ENCODE results near the gene MTERF4. TPM values are rescaled to one million over a fixed set of nuclear protein-coding genes. Genes with fewer than 3 reads are reported as not detected.

The MTERF4 gene
- total RNA-seq, 2 experiments from 2014 or later, result 35.0 to 38.6 TPM

GRCh38 chr2:241131531-241131930, 29.4 kb upstream of the MTERF4 start:
- Mint-ChIP-seq H3K27ac (no peak overlapping the region), H3K9me3 (no peaks in the 10 kb centered on the region), H3K4me3 (no peak overlapping the region), H3K27me3 (ENCODE audit: low read depth) (no peaks in the 10 kb centered on the region), H3K4me1 (ENCODE audit: low read depth) (peaks cover 24% of the 10 kb centered on the region), H3K36me3 (ENCODE audit: low read depth) (peaks cover 38% of the 10 kb centered on the region)
- CTCF ChIA-PET, result no interaction called here
- DNase-seq, result no peak
- intact Hi-C loops (cut with micrococcal nuclease), result no loop called here

GRCh38 chr2:241130316-241130715, 28.2 kb upstream of the MTERF4 start:
- CTCF ChIA-PET, result no interaction called here
- H3K9me3 Mint-ChIP-seq, result no peaks in the 10 kb centered on the region
- H3K36me3 Mint-ChIP-seq (ENCODE audit: low read depth), result peaks cover 36% of the 10 kb centered on the region
- no peak for DNase-seq
- no peak overlapping the region for H3K27ac Mint-ChIP-seq
- intact Hi-C loops (cut with micrococcal nuclease), result no loop called here
- no peaks in the 10 kb centered on the region for H3K27me3 Mint-ChIP-seq (ENCODE audit: low read depth)
- no peak overlapping the region for H3K4me3 Mint-ChIP-seq
- peaks cover 26% of the 10 kb centered on the region for H3K4me1 Mint-ChIP-seq (ENCODE audit: low read depth)

- no peak for DNase-seq
- H3K4me3 Mint-ChIP-seq, result no peak overlapping the region
- CTCF ChIA-PET, result no interaction called here
- H3K9me3 Mint-ChIP-seq, result no peaks in the 10 kb centered on the region
- peaks cover 34% of the 10 kb centered on the region for H3K36me3 Mint-ChIP-seq (ENCODE audit: low read depth)
- peaks cover 26% of the 10 kb centered on the region for H3K4me1 Mint-ChIP-seq (ENCODE audit: low read depth)
- H3K27me3 Mint-ChIP-seq (ENCODE audit: low read depth), result no peaks in the 10 kb centered on the region
- intact Hi-C loops (cut with micrococcal nuclease), result no loop called here
- peak overlapping the region; percentile 97 for H3K27ac Mint-ChIP-seq
Observed at GRCh38 chr2:241129086-241129871, 27.2 kb upstream of the MTERF4 start.

- Mint-ChIP-seq H3K36me3 (ENCODE audit: low read depth) (peaks cover 37% of the 10 kb centered on the region), H3K4me1 (ENCODE audit: low read depth) (peaks cover 30% of the 10 kb centered on the region), H3K9me3 (no peaks in the 10 kb centered on the region), H3K27me3 (ENCODE audit: low read depth) (no peaks in the 10 kb centered on the region), H3K4me3 (peak overlapping the region; percentile 19), H3K27ac (peak overlapping the region; percentile 97)
- intact Hi-C loops (cut with micrococcal nuclease), result no loop called here
- CTCF ChIA-PET, result interaction anchor here (0.7 kb wide), 1 partner anchor 1828 kb away, joined by 3 read pairs; no protein-coding TSS in a partner anchor
- DNase-seq, result no peak
Observed at GRCh38 chr2:241128266-241128665, 26.2 kb upstream of the MTERF4 start.

GRCh38 chr2:241126771-241127202, 24.7 kb upstream of the MTERF4 start:
- Mint-ChIP-seq H3K36me3 (ENCODE audit: low read depth) (peaks cover 34% of the 10 kb centered on the region), H3K27ac (peak overlapping the region; percentile 97), H3K4me1 (ENCODE audit: low read depth) (peaks cover 30% of the 10 kb centered on the region), H3K4me3 (no peak overlapping the region), H3K9me3 (no peaks in the 10 kb centered on the region), H3K27me3 (ENCODE audit: low read depth) (no peaks in the 10 kb centered on the region)
- intact Hi-C loops (cut with micrococcal nuclease), result loop anchor here (1.0 to 2.0 kb wide), 2 partner anchors 23 to 24 kb away; partner anchors contain the start of genes MTERF4 and PASK
- DNase-seq, result no peak
- CTCF ChIA-PET, result no interaction called here

GRCh38 chr2:241126201-241126611, 24.1 kb upstream of the MTERF4 start:
- no peak for DNase-seq
- no peak overlapping the region for H3K27ac Mint-ChIP-seq
- peaks cover 34% of the 10 kb centered on the region for H3K4me1 Mint-ChIP-seq (ENCODE audit: low read depth)
- no peak overlapping the region for H3K4me3 Mint-ChIP-seq
- intact Hi-C loops (cut with micrococcal nuclease), result loop anchor here (2.0 kb wide), 1 partner anchor 23 kb away; the partner anchor contains the start of gene MTERF4
- peaks cover 37% of the 10 kb centered on the region for H3K36me3 Mint-ChIP-seq (ENCODE audit: low read depth)
- CTCF ChIA-PET, result no interaction called here
- no peaks in the 10 kb centered on the region for H3K27me3 Mint-ChIP-seq (ENCODE audit: low read depth)
- H3K9me3 Mint-ChIP-seq, result no peaks in the 10 kb centered on the region

GRCh38 chr2:241125626-241126025, 23.5 kb upstream of the MTERF4 start:
- Mint-ChIP-seq H3K4me3 (no peak overlapping the region), H3K36me3 (ENCODE audit: low read depth) (peaks cover 40% of the 10 kb centered on the region)
- CTCF ChIA-PET, result no interaction called here

GRCh38 chr2:241123816-241124536, 21.9 kb upstream of the MTERF4 start:
- peak overlapping the region; percentile 47 for H3K4me3 Mint-ChIP-seq
- no peaks in the 10 kb centered on the region for H3K27me3 Mint-ChIP-seq (ENCODE audit: low read depth)
- H3K27ac Mint-ChIP-seq, result no peak overlapping the region
- no peak for DNase-seq
- peaks cover 42% of the 10 kb centered on the region for H3K36me3 Mint-ChIP-seq (ENCODE audit: low read depth)
- H3K4me1 Mint-ChIP-seq (ENCODE audit: low read depth), result peaks cover 39% of the 10 kb centered on the region
- intact Hi-C loops (cut with micrococcal nuclease), result no loop called here
- H3K9me3 Mint-ChIP-seq, result peaks cover 6% of the 10 kb centered on the region
- CTCF ChIA-PET, result interaction anchor here (1.1 to 1.2 kb wide), 2 partner anchors 18 to 45 kb away, joined by 3 to 4 read pairs; no protein-coding TSS in a partner anchor

More at GRCh38 chr2:241125626-241126025, 23.5 kb upstream of the MTERF4 start:
- Mint-ChIP-seq H3K27me3 (ENCODE audit: low read depth) (no peaks in the 10 kb centered on the region), H3K27ac (no peak overlapping the region), H3K9me3 (peaks cover 3% of the 10 kb centered on the region), H3K4me1 (ENCODE audit: low read depth) (peaks cover 38% of the 10 kb centered on the region)
- DNase-seq, result no peak
- intact Hi-C loops (cut with micrococcal nuclease), result loop anchor here (2.0 kb wide), 1 partner anchor 23 kb away; the partner anchor contains the start of gene MTERF4

GRCh38 chr2:241122376-241123002, 20.4 kb upstream of the MTERF4 start:
- CTCF ChIA-PET, result no interaction called here
- peaks cover 36% of the 10 kb centered on the region for H3K36me3 Mint-ChIP-seq (ENCODE audit: low read depth)
- no peaks in the 10 kb centered on the region for H3K27me3 Mint-ChIP-seq (ENCODE audit: low read depth)
- DNase-seq, result no peak
- peak overlapping the region; percentile 30 for H3K27ac Mint-ChIP-seq
- H3K4me1 Mint-ChIP-seq (ENCODE audit: low read depth), result peaks cover 25% of the 10 kb centered on the region
- peaks cover 6% of the 10 kb centered on the region for H3K9me3 Mint-ChIP-seq
- intact Hi-C loops (cut with micrococcal nuclease), result no loop called here
- H3K4me3 Mint-ChIP-seq, result no peak overlapping the region

GRCh38 chr2:241121008-241121407, 18.9 kb upstream of the MTERF4 start:
- CTCF ChIA-PET, result no interaction called here
- peaks cover 19% of the 10 kb centered on the region for H3K4me1 Mint-ChIP-seq (ENCODE audit: low read depth)
- intact Hi-C loops (cut with micrococcal nuclease), result no loop called here
- H3K9me3 Mint-ChIP-seq, result peaks cover 6% of the 10 kb centered on the region
- H3K4me3 Mint-ChIP-seq, result no peak overlapping the region
- peaks cover 37% of the 10 kb centered on the region for H3K36me3 Mint-ChIP-seq (ENCODE audit: low read depth)
- H3K27ac Mint-ChIP-seq, result no peak overlapping the region
- H3K27me3 Mint-ChIP-seq (ENCODE audit: low read depth), result no peaks in the 10 kb centered on the region
- DNase-seq, result no peak

- CTCF ChIA-PET, result no interaction called here
- intact Hi-C loops (cut with micrococcal nuclease), result no loop called here
- Mint-ChIP-seq H3K4me3 (no peak overlapping the region), H3K27me3 (ENCODE audit: low read depth) (no peaks in the 10 kb centered on the region), H3K27ac (no peak overlapping the region), H3K9me3 (peaks cover 6% of the 10 kb centered on the region), H3K4me1 (ENCODE audit: low read depth) (peaks cover 17% of the 10 kb centered on the region), H3K36me3 (ENCODE audit: low read depth) (peaks cover 36% of the 10 kb centered on the region)
- no peak for DNase-seq
Observed at GRCh38 chr2:241120440-241120839, 18.4 kb upstream of the MTERF4 start.

- H3K4me1 Mint-ChIP-seq (ENCODE audit: low read depth), result peaks cover 13% of the 10 kb centered on the region
- H3K4me3 Mint-ChIP-seq, result no peak overlapping the region
- H3K27me3 Mint-ChIP-seq (ENCODE audit: low read depth), result no peaks in the 10 kb centered on the region
- no peak for DNase-seq
- H3K36me3 Mint-ChIP-seq (ENCODE audit: low read depth), result peaks cover 47% of the 10 kb centered on the region
- H3K9me3 Mint-ChIP-seq, result peaks cover 6% of the 10 kb centered on the region
- intact Hi-C loops (cut with micrococcal nuclease), result no loop called here
- H3K27ac Mint-ChIP-seq, result no peak overlapping the region
- CTCF ChIA-PET, result no interaction called here
Observed at GRCh38 chr2:241118737-241119505, 16.8 kb upstream of the MTERF4 start.

Measured in activated naive CD4-positive, alpha-beta T cell treated with anti-CD3 and anti-CD28 coated beads for 36 hours (primary cell).